H1 (cell line): ENCODE results near the gene TNFRSF18. TPM values are rescaled to one million over a fixed set of nuclear protein-coding genes. Genes with fewer than 3 reads are reported as not detected.

Experiments
- CTCF ChIA-PET: fragments of 300-600 bp; sonication (Branson Sonifier 250); formaldehyde crosslinking; loops from one replicate; lab custom pipeline; 2021; ENCODE audit not compliant: partially characterized antibody; lab: Charles Lee
- POLR2A ChIA-PET: fragments of 300-600 bp; sonication (Branson Sonifier 250); formaldehyde crosslinking; loops from one replicate; lab custom pipeline; 2021; ENCODE audit warnings: inconsistent platforms; ENCODE audit not compliant: partially characterized antibody; lab: Charles Lee
- DNase-seq, 2 experiments: peaks; one replicate each; pipeline versions ENCODE4 v3.0.0 to v3.0.0-alpha.2; 2010 to 2022; ENCODE audit warnings: low spot score in 2 of 2, low read depth in 1 of 2, mixed read lengths in 1 of 2
- FAIRE-seq: peaks from 2 replicates; lab custom pipeline; 2011; peaks lifted over from hg19 to GRCh38; lab: Jason Lieb, UNC
- H2AFZ ChIP-seq: 2 replicates; pipeline ENCODE4 v1.8.1; 2012; ENCODE audit warnings: low read length, inconsistent platforms
- H2AK5ac ChIP-seq: 2 replicates; pipeline ENCODE4 v1.6.1; 2013; ENCODE audit warnings: low read depth, low read length
- H2BK120ac ChIP-seq: replicated peaks from 2 replicates; pipeline ENCODE3; 2013; ENCODE audit warnings: low read depth, low read length, inconsistent platforms
- H2BK12ac ChIP-seq: 2 replicates; pipeline ENCODE4 v1.6.1; 2013; ENCODE audit warnings: low read depth, low read length
- H2BK15ac ChIP-seq: 2 replicates; pipeline ENCODE4 v1.6.1; 2013; ENCODE audit warnings: low read length
- H2BK20ac ChIP-seq: 2 replicates; pipeline ENCODE4 v1.6.1; 2013; ENCODE audit warnings: low read length
- H2BK5ac ChIP-seq: 2 replicates; pipeline ENCODE4 v1.6.1; 2013; ENCODE audit warnings: low read depth, low read length
- H3K14ac ChIP-seq: 2 replicates; pipeline ENCODE4 v1.6.1; 2013; ENCODE audit warnings: inconsistent platforms; ENCODE audit not compliant: insufficient read length
- H3K18ac ChIP-seq: 2 replicates; pipeline ENCODE4 v1.6.1; 2013; ENCODE audit warnings: low read length; ENCODE audit errors: extremely low read depth
- H3K23ac ChIP-seq: 2 replicates; pipeline ENCODE4 v1.6.1; 2013; ENCODE audit warnings: inconsistent platforms; ENCODE audit not compliant: insufficient read length
- H3K23me2 ChIP-seq: 2 replicates; pipeline ENCODE4 v1.6.1; 2013; ENCODE audit warnings: low read depth, low read length
- H3K27ac ChIP-seq: 2 replicates; pipeline ENCODE4 v1.6.1; 2011; ENCODE audit warnings: low read depth, low read length, inconsistent platforms
- H3K27me3 ChIP-seq, 4 experiments: replicated peaks in 1 of 4; 1 replicate in 1 of 4; 2 replicates in 3 of 4; pipeline versions ENCODE4 v1.6.1 to v1.8.1; 2011 to 2013; ENCODE audit warnings: low read length in 3 of 4, mild to moderate bottlenecking in 3 of 4, inconsistent platforms in 2 of 4, mixed read lengths in 2 of 4, moderate library complexity in 1 of 4; ENCODE audit not compliant: control insufficient read depth in 3 of 4, insufficient read depth in 3 of 4; ENCODE audit errors: extremely low read depth in 1 of 4
- H3K36me3 ChIP-seq, 4 experiments: 2 replicates each; pipeline versions ENCODE4 v1.6.1 to v1.8.1; 2011 to 2013; ENCODE audit warnings: mild to moderate bottlenecking in 4 of 4, low read length in 3 of 4, moderate library complexity in 2 of 4, control low read depth in 1 of 4, inconsistent platforms in 1 of 4; ENCODE audit not compliant: insufficient read depth in 4 of 4, control insufficient read depth in 2 of 4
- H3K4ac ChIP-seq: replicated peaks from 2 replicates; pipeline ENCODE3; 2013; ENCODE audit warnings: low read length, low read depth, mixed read lengths, inconsistent platforms; ENCODE audit not compliant: insufficient read length
- H3K4me1 ChIP-seq, 4 experiments: replicated peaks in 1 of 4; 1 replicate in 1 of 4; 2 replicates in 3 of 4; pipeline versions ENCODE4 v1.6.1 to v1.8.1; 2011 to 2013; ENCODE audit warnings: low read length in 3 of 4, inconsistent platforms in 2 of 4, mixed read lengths in 1 of 4; ENCODE audit not compliant: insufficient read depth in 4 of 4, control insufficient read depth in 3 of 4
- H3K4me2 ChIP-seq, 2 experiments: 2 replicates each; pipeline versions ENCODE4 v1.6.1 to v1.8.1; 2011 to 2013; ENCODE audit warnings: low read depth in 2 of 2, low read length in 2 of 2, control low read depth in 1 of 2, inconsistent platforms in 1 of 2, mild to moderate bottlenecking in 1 of 2; ENCODE audit not compliant: insufficient read depth in 1 of 2
- H3K4me3 ChIP-seq, 4 experiments: fragments of 200-600, 300-600 bp in 1 of 4; sonication (generic), shearing (Covaris generic), sonication (Bioruptor Twin) in 1 of 4; 2 replicates each; pipeline versions ENCODE4 v1.5.1 to v1.8.1; 2011 to 2016; ENCODE audit warnings: low read length in 4 of 4, low read depth in 3 of 4, control low read depth in 2 of 4, inconsistent platforms in 2 of 4, mild to moderate bottlenecking in 2 of 4, mixed read lengths in 1 of 4, moderate library complexity in 1 of 4; ENCODE audit not compliant: insufficient read depth in 2 of 4; ENCODE audit errors: extremely low read depth in 1 of 4
- H3K56ac ChIP-seq: replicated peaks from 2 replicates; pipeline ENCODE3; 2013; ENCODE audit warnings: low read depth, mild to moderate bottlenecking, mixed read lengths, low read length, inconsistent platforms; ENCODE audit not compliant: insufficient read length
- H3K79me1 ChIP-seq: 2 replicates; pipeline ENCODE4 v1.6.1; 2013; ENCODE audit warnings: low read depth, low read length, control low read depth
- H3K79me2 ChIP-seq, 2 experiments: 2 replicates each; pipeline versions ENCODE4 v1.6.1 to v1.8.1; 2012 to 2013; ENCODE audit warnings: low read length in 2 of 2, mild to moderate bottlenecking in 2 of 2, inconsistent platforms in 1 of 2; ENCODE audit not compliant: insufficient read depth in 2 of 2, control insufficient read depth in 1 of 2
- H3K9ac ChIP-seq, 4 experiments: replicated peaks in 1 of 4; 1 replicate in 1 of 4; 2 replicates in 3 of 4; pipeline versions ENCODE4 v1.6.1 to v1.8.1; 2011 to 2013; ENCODE audit warnings: low read depth in 3 of 4, low read length in 3 of 4, control low read depth in 2 of 4, mild to moderate bottlenecking in 2 of 4, moderate library complexity in 2 of 4, inconsistent platforms in 1 of 4; ENCODE audit errors: extremely low read depth in 1 of 4
- H3K9me3 ChIP-seq, 2 experiments: 2 replicates each; pipeline versions ENCODE4 v1.6.1 to v1.8.1; 2012 to 2013; ENCODE audit warnings: mild to moderate bottlenecking in 2 of 2, moderate library complexity in 2 of 2, control low read depth in 1 of 2, inconsistent platforms in 1 of 2, low read depth in 1 of 2, low read length in 1 of 2, mixed read lengths in 1 of 2; ENCODE audit not compliant: insufficient read depth in 2 of 2
- H4K20me1 ChIP-seq, 2 experiments: replicated peaks in 1 of 2; 2 replicates each; pipeline versions ENCODE3 to v1.8.1; 2011 to 2013; ENCODE audit warnings: inconsistent platforms in 2 of 2, low read length in 2 of 2, mild to moderate bottlenecking in 1 of 2; ENCODE audit not compliant: insufficient read depth in 2 of 2, control insufficient read depth in 1 of 2
- H4K5ac ChIP-seq: 2 replicates; pipeline ENCODE4 v1.6.1; 2013; ENCODE audit warnings: low read length, low read depth, mixed read lengths, inconsistent platforms; ENCODE audit not compliant: insufficient read length
- H4K8ac ChIP-seq: 2 replicates; pipeline ENCODE4 v1.8.0; 2013; ENCODE audit warnings: mild to moderate bottlenecking, moderate library complexity, low read length, inconsistent platforms; ENCODE audit not compliant: insufficient read depth; ENCODE audit errors: extremely low read depth
- H4K91ac ChIP-seq: replicated peaks from 2 replicates; pipeline ENCODE3; 2013; ENCODE audit warnings: low read length, mixed read lengths, inconsistent platforms; ENCODE audit not compliant: insufficient read length
- ASH2L ChIP-seq: fragments of 200-600, 300-600 bp; sonication (generic); IDR thresholded peaks from one replicate; pipeline ENCODE4 v1.7.1; 2017; ENCODE audit warnings: low read length
- BACH1 ChIP-seq: IDR thresholded peaks from 2 replicates; pipeline ENCODE4 v1.6.1; 2012; ENCODE audit warnings: low read length, improper control_type of control experiment
- BRCA1 ChIP-seq: IDR thresholded peaks from 2 replicates; pipeline ENCODE4 v1.6.1; 2012; ENCODE audit warnings: low read depth, low read length, improper control_type of control experiment
- CBX5 ChIP-seq: fragments of 300-800, 300-1000 bp; sonication (generic); IDR thresholded peaks from 2 replicates; pipeline ENCODE4 v1.7.1; 2016; ENCODE audit warnings: antibody characterized with exemption, low read length, low read depth
- EZH2 ChIP-seq: fragments of 200-600 bp; sonication (generic); IDR thresholded peaks from 2 replicates; pipeline ENCODE4 v1.7.1; 2012; ENCODE audit warnings: low read depth, mild to moderate bottlenecking, moderate library complexity, low read length, inconsistent platforms; ENCODE audit not compliant: severe bottlenecking
- JUND ChIP-seq: IDR thresholded peaks from 2 replicates; pipeline ENCODE4 v1.6.1; 2011; ENCODE audit warnings: mild to moderate bottlenecking, improper control_type of control experiment, low read length
- KDM1A ChIP-seq: fragments of 200-600, 300-600 bp; sonication (generic); IDR thresholded peaks from 2 replicates; pipeline ENCODE4 v1.7.1; 2016; ENCODE audit warnings: mild to moderate bottlenecking, low read length, borderline replicate concordance
- POLR2AphosphoS5 ChIP-seq: IDR thresholded peaks from 2 replicates; pipeline ENCODE4 v1.6.1; 2011; ENCODE audit warnings: low read depth, low read length
- RNF2 ChIP-seq: fragments of 200-900, 300-1000 bp; sonication (generic); IDR thresholded peaks from 2 replicates; pipeline ENCODE4 v1.7.1; 2016; ENCODE audit warnings: borderline replicate concordance, low read depth, mild to moderate bottlenecking, antibody characterized with exemption, low read length; ENCODE audit not compliant: poor library complexity, severe bottlenecking; ENCODE audit errors: missing control alignments
- SIX5 ChIP-seq: IDR thresholded peaks from 2 replicates; pipeline ENCODE4 v1.6.1; 2011; ENCODE audit warnings: mild to moderate bottlenecking, low read depth, low read length
- SP2 ChIP-seq: IDR thresholded peaks from 2 replicates; pipeline ENCODE4 v1.6.1; 2012; ENCODE audit warnings: mild to moderate bottlenecking, low read length, inconsistent platforms
- SP4 ChIP-seq: IDR thresholded peaks from 2 replicates; pipeline ENCODE4 v1.6.1; 2012; ENCODE audit warnings: low read length, inconsistent platforms
- TBP ChIP-seq: IDR thresholded peaks from 2 replicates; pipeline ENCODE4 v1.6.1; 2011; ENCODE audit warnings: low read depth, low read length, improper control_type of control experiment
- TEAD4 ChIP-seq: IDR thresholded peaks from 2 replicates; pipeline ENCODE4 v1.6.1; 2012; ENCODE audit warnings: low read depth, low read length, inconsistent platforms, mixed read lengths
- YY1 ChIP-seq: IDR thresholded peaks from 2 replicates; pipeline ENCODE4 v1.6.1; 2011; ENCODE audit warnings: low read depth, mild to moderate bottlenecking, low read length
- WGBS, 2 experiments: shearing (Covaris generic) in 1 of 2; methylation state at CpG; one replicate each; pipeline versions ENCODE4 v1.1.6 to v1.1.7; 2013 to 2015; ENCODE audit warnings: low lambda C conversion rate in 2 of 2, mixed read lengths in 2 of 2, inconsistent platforms in 1 of 2, low coverage in 1 of 2, missing lambda C conversion rate in 1 of 2; ENCODE audit not compliant: insufficient replicate concordance in 2 of 2, insufficient coverage in 1 of 2, insufficient read length in 1 of 2; ENCODE audit errors: extremely low coverage in 1 of 2, missing lambda C conversion rate in 1 of 2; 5-methylcytosine and 5-hydroxymethylcytosine counted together
- polyA plus RNA-seq, 7 experiments: library from polyadenylated mRNA; depleted of rRNA in 3 of 7; stranded (reverse) in 5 of 7; unstranded in 2 of 7; fragments of >200 nt in 5 of 7; fragments of 200-250 nt in 2 of 7; gene quantifications; 1 replicate in 5 of 7; 2 replicates in 1 of 7; 4 replicates in 1 of 7; pipeline versions ENCODE4 v1.2.1 to v1.2.3, GENCODE V29; 2011 to 2013; ENCODE audit warnings: missing spikeins in 2 of 7, mixed read lengths in 2 of 7
- total RNA-seq: library from RNA; stranded (reverse); fragmentation: NEBNext Ultra II Directional; extraction: Animal tissue kit (Norgen Biotek cat#: 25700); gene quantifications from 2 replicates; pipeline ENCODE4 v1.2.1, GENCODE V29; 2021
- TF ChIP-seq, protein P1 (sequence below): IDR thresholded peaks from 2 replicates; pipeline ENCODE4 v1.6.1; 2012; ENCODE audit warnings: inconsistent platforms

TNFRSF18 gene
- total and polyA plus RNA-seq, 2 of the 8 experiments (the other 6 are each of a cell fraction or from before 2014, with no cell fraction given): 1.5 to 2.5 TPM

DNA sequence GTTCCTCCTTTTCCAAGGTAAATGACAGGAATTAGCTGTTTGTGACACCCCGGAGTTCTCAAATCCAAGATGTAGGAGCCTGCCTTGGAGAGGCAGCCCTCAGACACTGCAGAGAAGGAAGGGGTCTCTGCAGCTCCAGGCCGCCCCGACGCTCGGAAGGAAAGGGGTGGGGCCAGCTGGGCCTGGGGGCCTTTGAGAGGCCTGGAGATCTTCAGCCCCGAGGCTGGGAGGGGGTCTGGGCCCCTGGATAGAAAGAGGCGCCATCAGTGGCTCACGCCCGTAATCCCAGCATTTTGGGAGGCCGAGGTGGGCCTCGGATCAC is 1.1 kb upstream of the TNFRSF18 start:
- Histone ChIP-seq H2BK15ac (no peak overlapping the region), H2AK5ac (no peak overlapping the region), H3K79me1 (no peaks in the 10 kb centered on the region), H3K4me2 (no peak overlapping the region), H3K23ac (no peak overlapping the region), H3K27me3 (peaks cover 0 to 19% (median 15%) of the 10 kb centered on the region in 4 experiments; a peak in 6 of 7 replicates), H2BK120ac (no peak overlapping the region), H3K56ac (no peak overlapping the region), H2BK12ac (no peak overlapping the region), H3K9me3 (no peaks in the 10 kb centered on the region), H3K4ac (no peak overlapping the region), H3K4me3 (no peak overlapping the region), H3K36me3 (no peaks in the 10 kb centered on the region), H4K20me1 (no peaks in the 10 kb centered on the region), H4K5ac (no peak overlapping the region), H3K23me2 (peaks cover 8% of the 10 kb centered on the region; the same call in 1 of the 2 replicates), H4K91ac (no peak overlapping the region), H2BK5ac (no peak overlapping the region), H3K18ac (no peak overlapping the region), H3K14ac (no peak overlapping the region), H3K27ac (no peak overlapping the region), H3K9ac (no peak overlapping the region), H2AFZ (no peak overlapping the region), H3K4me1 (peaks cover 0 to 13% (median 5%) of the 10 kb centered on the region in 4 experiments; a peak in 6 of 7 replicates), H3K79me2 (no peaks in the 10 kb centered on the region), H4K8ac (no peak overlapping the region), H2BK20ac (no peak overlapping the region)
- POLR2A ChIA-PET: interaction anchor here (0.9 kb wide), 1 partner anchor 162 kb away, joined by 4 read pairs; no protein-coding TSS in a partner anchor
- 82% methylated on average over 11 of the region's 11 CpGs; no CpG with 5 or more reads in 1 of the 2 experiments for WGBS, 2 experiments
- DNase-seq (no peak), FAIRE-seq (no peak)
- CTCF ChIA-PET: interaction anchor here (0.8 to 1.9 kb wide), 10 partner anchors 12 to 145 kb away, joined by 3 to 6 read pairs (median 3); no protein-coding TSS in a partner anchor
- TF ChIP-seq TBP (no peak), RNF2 (no peak), BACH1 (no peak), CBX5 (no peak), SIX5 (no peak), JUND (no peak), KDM1A (no peak), EZH2 (no peak), TEAD4 (no peak), POLR2AphosphoS5 (no peak), SP4 (no peak), ASH2L (no peak), YY1 (no peak), BRCA1 (no peak), SP2 (no peak)
- TF ChIP-seq, protein P1, sequence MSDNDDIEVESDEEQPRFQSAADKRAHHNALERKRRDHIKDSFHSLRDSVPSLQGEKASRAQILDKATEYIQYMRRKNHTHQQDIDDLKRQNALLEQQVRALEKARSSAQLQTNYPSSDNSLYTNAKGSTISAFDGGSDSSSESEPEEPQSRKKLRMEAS: no peak
